Suprapubic skin (tissue), 3 donors: Measurements from ENCODE around the gene FST.

Experiments used
- CTCF ChIP-seq, 2 donors: fragments of 200-600 bp in 1 of 2; fragments of 450-650 bp in 1 of 2; sonication (generic) in 1 of 2; IDR thresholded peaks; one replicate each; pipeline ENCODE4 v1.5.1; 2016 to 2019; ENCODE audit warnings: antibody characterized with exemption in 2 of 2, mild to moderate bottlenecking in 1 of 2, moderate library complexity in 1 of 2
- EP300 ChIP-seq: sonication (generic); formaldehyde crosslinking; IDR thresholded peaks from one replicate; pipeline ENCODE4 v1.6.1; 2017; ENCODE audit warnings: antibody characterized with exemption

DNA sequence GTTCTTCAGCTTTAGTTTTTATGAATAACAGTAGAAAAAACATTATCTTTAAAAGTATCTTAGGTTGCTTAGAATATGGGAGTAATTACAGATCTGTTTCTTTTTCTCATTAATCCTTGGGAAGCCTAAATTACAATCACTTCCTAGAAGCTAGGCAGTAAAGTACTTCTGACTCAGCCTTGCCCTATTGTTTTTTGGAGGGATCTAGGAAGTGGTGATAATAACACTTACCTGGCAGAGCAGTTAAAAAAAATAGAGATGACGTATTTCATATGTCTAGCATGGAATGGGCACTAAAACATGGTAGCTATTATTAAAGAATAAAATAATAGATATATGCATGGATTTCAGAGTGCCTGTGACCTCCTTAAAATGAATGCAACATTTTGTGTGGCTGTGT is 8.2 kb upstream of the FST start:
- TF ChIP-seq EP300 = no peak
- no peak for TF ChIP-seq CTCF (IDR thresholded peaks at IDR 0.05)
